HG03103 (cell line): ENCODE results near the gene PEX11G.
"Not testable (repeated sequence)": the region's sequence is repeated elsewhere in the genome, so short reads cannot be mapped to it uniquely, and the experiment has no call there.

ENCODE experiments used
- ATAC-seq: cut with Tn5 transposase; IDR thresholded peaks from one replicate; pipeline ENCODE4 v1.9.1; 2021; ENCODE audit warnings: low read depth; ENCODE audit not compliant: unreplicated experiment

The PEX11G gene

GRCh38 chr19:7470540-7471305 is 18.1 kb downstream of the PEX11G start:
- no peak for ATAC-seq

GRCh38 chr19:7469669-7470285 is 19.1 kb downstream of the PEX11G start:
- no peak for ATAC-seq

GRCh38 chr19:7468840-7469239 is 20.0 kb downstream of the PEX11G start:
- ATAC-seq = no peak

- no peak for ATAC-seq
Observed at GRCh38 chr19:7467009-7467989, 21.5 kb downstream of the PEX11G start.

GRCh38 chr19:7463575-7463974 is 25.3 kb downstream of the PEX11G start:
- no peak for ATAC-seq

GRCh38 chr19:7461841-7462629 is 26.8 kb downstream of the PEX11G start:
- no peak for ATAC-seq

GRCh38 chr19:7460562-7460966 is 28.3 kb downstream of the PEX11G start:
- ATAC-seq = no peak

- no peak for ATAC-seq
Observed at GRCh38 chr19:7459773-7460172, 29.1 kb downstream of the PEX11G start.

- ATAC-seq = no peak
Observed at GRCh38 chr19:7458675-7459074, 30.2 kb downstream of the PEX11G start.

- ATAC-seq = no peak
Observed at GRCh38 chr19:7456964-7457541, 31.8 kb downstream of the PEX11G start.

- ATAC-seq = no peak
Observed at GRCh38 chr19:7455600-7456296, 33.1 kb downstream of the PEX11G start.

- no peak for ATAC-seq
Observed at GRCh38 chr19:7454998-7455397, 33.8 kb downstream of the PEX11G start.

GRCh38 chr19:7450243-7451223 is 38.3 kb downstream of the PEX11G start:
- ATAC-seq = no peak

- not testable (repeated sequence) for ATAC-seq
Observed at GRCh38 chr19:7449391-7450070, 39.3 kb downstream of the PEX11G start.

GRCh38 chr19:7447648-7448047 is 41.2 kb downstream of the PEX11G start:
- ATAC-seq = no peak

- no peak for ATAC-seq
Observed at GRCh38 chr19:7445104-7445503, 43.7 kb downstream of the PEX11G start.

GRCh38 chr19:7444042-7444441 is 44.8 kb downstream of the PEX11G start:
- no peak for ATAC-seq

GRCh38 chr19:7442423-7442822 is 46.4 kb downstream of the PEX11G start:
- no peak for ATAC-seq
